GM12864 (cell line): ENCODE results near the gene RAB8B.

Source experiments
- DNase-seq: peaks from one replicate; pipeline ENCODE4 v3.0.0-alpha.2; 2011; ENCODE audit warnings: low read depth
- H3K4me3 ChIP-seq: 2 replicates; pipeline ENCODE4 v1.5.1; 2011; ENCODE audit warnings: mild to moderate bottlenecking, low read depth, low read length, control low read depth
- CTCF ChIP-seq: IDR thresholded peaks from 2 replicates; pipeline ENCODE4 v1.5.1; 2011; ENCODE audit warnings: low read depth, mild to moderate bottlenecking, moderate library complexity, low read length, control low read depth, inconsistent platforms; ENCODE audit errors: missing control alignments

Gene RAB8B

GRCh38 chr15:63156755-63157117 lies 32.7 kb upstream of the RAB8B start:
- peak overlapping the region; percentile 75 for H3K4me3 ChIP-seq
- no peak for TF ChIP-seq CTCF
- DNase-seq, result no peak

- no peak for TF ChIP-seq CTCF
- peak; percentile 86 for DNase-seq
- H3K4me3 ChIP-seq, result peak within 1 kb of the TSS; percentile 75
Observed at GRCh38 chr15:63157118-63157843, 32.1 kb upstream of the RAB8B start, which contains the start of gene RPS27L. RPS27L (minus strand) TSS chr15:63157477; CDS start chr15:63157405, 72 bp downstream.

- DNase-seq, result no peak
- TF ChIP-seq CTCF, result no peak
- peak overlapping the region; percentile 75 for H3K4me3 ChIP-seq
Observed at GRCh38 chr15:63157891-63158431, 31.4 kb upstream of the RAB8B start.

- no peak for TF ChIP-seq CTCF
- no peak overlapping the region for H3K4me3 ChIP-seq
- no peak for DNase-seq
Observed at GRCh38 chr15:63160638-63161037, 28.8 kb upstream of the RAB8B start.

- no peak overlapping the region for H3K4me3 ChIP-seq
- TF ChIP-seq CTCF, result no peak
- DNase-seq, result no peak
Observed at GRCh38 chr15:63163217-63163616, 26.2 kb upstream of the RAB8B start.

GRCh38 chr15:63165166-63165859 lies 24.1 kb upstream of the RAB8B start:
- TF ChIP-seq CTCF, result no peak
- H3K4me3 ChIP-seq, result no peak overlapping the region
- DNase-seq, result no peak
